ENCODE data around the gene DDX24. TPM values are rescaled to one million over a fixed set of nuclear protein-coding genes. Genes with fewer than 3 reads are reported as not detected.
A peak's percentile ranks its signal among the peaks of the same experiment; 100 is the strongest.

The DDX24 gene
- total and polyA plus RNA-seq, 11 donors = 113 to 268 (median 204) TPM

DNA sequence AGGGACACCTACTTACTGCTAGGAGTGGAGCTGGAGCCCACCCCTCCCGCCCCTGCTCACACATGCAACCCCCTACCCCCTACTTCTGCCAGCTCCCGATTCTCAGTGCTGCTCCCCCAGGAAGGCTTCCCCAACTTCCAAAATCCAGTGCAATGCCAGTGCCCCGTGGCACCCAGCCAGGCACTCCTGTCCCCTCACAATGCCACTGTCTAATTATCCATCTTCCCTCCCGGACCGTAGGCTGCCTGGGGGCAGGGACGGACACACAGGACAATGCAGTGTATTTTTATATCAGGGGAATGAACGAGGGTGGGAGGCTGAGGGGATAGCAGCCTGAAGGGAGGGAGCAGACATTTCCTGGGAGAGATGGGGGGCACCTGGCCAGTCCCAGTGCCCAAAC lies 42.5 kb downstream of the DDX24 start:
- peaks cover 0 to 34% (median 17%) of the 10 kb centered on the region in 12 donors for H3K4me1 ChIP-seq
- H3K27ac ChIP-seq = no peak overlapping the region
- intact Hi-C loops (cut with DNase I) = loop anchor here in 6 of 10 donors (5.0 to 10.0 kb wide), 3 partner anchors 139 to 449 kb away; no protein-coding TSS in a partner anchor
- no peak overlapping the region for H3K4me3 ChIP-seq
- WGBS, 4 donors = 85 to 94% (median 89%) methylated on average over 7 of the region's 7 CpGs
- peaks cover 0 to 4% (median 0%) of the 10 kb centered on the region in 12 donors for H3K9me3 ChIP-seq
- no peaks in the 10 kb centered on the region for H3K36me3 ChIP-seq
- ATAC-seq (no peak), DNase-seq (no peak)
- no peaks in the 10 kb centered on the region for H3K27me3 ChIP-seq
- TF ChIP-seq, protein P1, sequence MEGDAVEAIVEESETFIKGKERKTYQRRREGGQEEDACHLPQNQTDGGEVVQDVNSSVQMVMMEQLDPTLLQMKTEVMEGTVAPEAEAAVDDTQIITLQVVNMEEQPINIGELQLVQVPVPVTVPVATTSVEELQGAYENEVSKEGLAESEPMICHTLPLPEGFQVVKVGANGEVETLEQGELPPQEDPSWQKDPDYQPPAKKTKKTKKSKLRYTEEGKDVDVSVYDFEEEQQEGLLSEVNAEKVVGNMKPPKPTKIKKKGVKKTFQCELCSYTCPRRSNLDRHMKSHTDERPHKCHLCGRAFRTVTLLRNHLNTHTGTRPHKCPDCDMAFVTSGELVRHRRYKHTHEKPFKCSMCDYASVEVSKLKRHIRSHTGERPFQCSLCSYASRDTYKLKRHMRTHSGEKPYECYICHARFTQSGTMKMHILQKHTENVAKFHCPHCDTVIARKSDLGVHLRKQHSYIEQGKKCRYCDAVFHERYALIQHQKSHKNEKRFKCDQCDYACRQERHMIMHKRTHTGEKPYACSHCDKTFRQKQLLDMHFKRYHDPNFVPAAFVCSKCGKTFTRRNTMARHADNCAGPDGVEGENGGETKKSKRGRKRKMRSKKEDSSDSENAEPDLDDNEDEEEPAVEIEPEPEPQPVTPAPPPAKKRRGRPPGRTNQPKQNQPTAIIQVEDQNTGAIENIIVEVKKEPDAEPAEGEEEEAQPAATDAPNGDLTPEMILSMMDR (IDR thresholded peaks at IDR 0.05) = no peak
- no peak for TF ChIP-seq POLR2A (IDR thresholded peaks at IDR 0.05)

DNA sequence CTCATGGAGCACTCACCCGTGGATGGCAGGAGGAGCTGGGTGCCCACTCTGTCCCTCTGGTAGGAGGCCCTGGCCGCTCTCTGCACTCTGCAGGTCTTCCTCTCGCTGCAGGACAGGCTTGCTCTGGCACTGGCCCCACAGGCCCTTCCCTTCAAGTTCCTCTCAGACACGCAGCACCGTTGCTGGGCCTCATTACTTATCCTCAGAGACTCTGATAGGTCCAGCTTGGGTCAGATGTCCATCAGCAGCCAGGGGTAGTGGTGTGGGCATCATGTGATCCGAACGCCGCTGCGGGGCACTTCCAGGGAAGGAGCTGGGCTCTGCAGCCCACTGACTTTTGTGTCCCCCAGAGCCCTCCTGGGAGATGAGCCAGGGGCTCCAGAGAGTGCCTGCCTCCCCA lies 43.0 kb downstream of the DDX24 start:
- TF ChIP-seq, protein P1 (IDR thresholded peaks at IDR 0.05) = no peak
- no peak for TF ChIP-seq POLR2A (IDR thresholded peaks at IDR 0.05)
- Histone ChIP-seq H3K4me1 (peaks cover 0 to 30% (median 15%) of the 10 kb centered on the region in 12 donors), H3K9me3 (peaks cover 0 to 4% (median 0%) of the 10 kb centered on the region in 12 donors), H3K4me3 (no peak overlapping the region), H3K27ac (no peak overlapping the region), H3K27me3 (no peaks in the 10 kb centered on the region), H3K36me3 (no peaks in the 10 kb centered on the region)
- intact Hi-C loops (cut with DNase I) = loop anchor here in 9 of 10 donors (1.0 to 10.0 kb wide), 6 partner anchors 98 to 449 kb away; no protein-coding TSS in a partner anchor
- DNase-seq (no peak), ATAC-seq (no peak)
- WGBS, 4 donors = 91 to 95% (median 92%) methylated on average over 5 to 9 of the region's 9 CpGs

DNA sequence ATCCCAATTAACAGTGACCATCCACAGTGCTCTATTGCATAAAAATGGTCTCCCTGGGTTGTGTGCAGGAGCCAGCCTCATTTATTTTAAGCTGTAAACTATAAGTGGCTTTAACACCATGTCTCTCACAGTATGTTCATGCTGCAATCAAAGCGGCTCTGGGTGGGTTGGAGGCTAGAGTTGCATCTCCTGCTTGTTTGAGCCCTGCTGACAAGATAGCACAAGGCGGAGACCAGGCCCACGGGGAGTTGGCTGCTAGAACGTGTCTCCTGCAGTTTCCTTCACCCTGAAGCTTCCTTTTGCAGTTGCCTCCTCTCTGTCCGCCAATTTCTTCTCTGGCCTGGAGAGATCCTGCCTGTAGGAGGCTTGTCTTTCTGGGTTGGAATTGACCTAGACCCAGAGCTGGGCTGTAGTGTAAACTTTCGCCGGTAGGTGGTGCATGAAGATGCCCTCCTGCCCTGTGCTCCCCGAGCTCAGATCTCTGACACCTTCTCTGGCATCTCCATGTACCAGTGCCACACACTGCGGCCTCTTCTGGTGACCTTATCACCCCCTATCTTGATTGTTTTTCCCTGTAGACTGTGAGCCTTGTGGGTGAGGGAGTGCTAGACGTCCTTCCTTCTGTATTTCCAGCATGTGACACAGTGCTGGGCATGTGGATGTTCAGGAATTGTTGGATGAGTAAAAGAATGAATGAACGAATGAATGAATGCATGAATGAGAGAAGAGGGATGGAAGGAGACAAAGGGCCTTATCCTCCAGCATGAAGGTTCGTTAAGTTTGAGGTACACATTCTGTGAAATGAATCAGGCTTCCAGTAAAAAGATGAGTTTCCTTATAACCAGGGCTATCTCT lies 44.5 kb downstream of the DDX24 start:
- DNase-seq (peak; percentile 62 to 77 (median 72)), ATAC-seq (peak; percentile 78 to 92 (median 84))
- intact Hi-C loops (cut with DNase I) = loop anchor here (1.0 to 10.0 kb wide), 6 partner anchors 100 to 451 kb away; no protein-coding TSS in a partner anchor
- Histone ChIP-seq H3K9me3 (peaks cover 0 to 4% (median 0%) of the 10 kb centered on the region in 12 donors), H3K27me3 (no peaks in the 10 kb centered on the region), H3K27ac (no peak overlapping the region), H3K4me1 (peaks cover 0 to 16% (median 2%) of the 10 kb centered on the region in 12 donors), H3K4me3 (no peak overlapping the region), H3K36me3 (no peaks in the 10 kb centered on the region)
- WGBS, 4 donors = 25 to 32% (median 29%) methylated on average over 11 to 12 of the region's 12 CpGs
- TF ChIP-seq, protein P1 (IDR thresholded peaks at IDR 0.05) = peak; percentile 76 to 90 (median 86)
- TF ChIP-seq POLR2A (IDR thresholded peaks at IDR 0.05) = no peak

DNA sequence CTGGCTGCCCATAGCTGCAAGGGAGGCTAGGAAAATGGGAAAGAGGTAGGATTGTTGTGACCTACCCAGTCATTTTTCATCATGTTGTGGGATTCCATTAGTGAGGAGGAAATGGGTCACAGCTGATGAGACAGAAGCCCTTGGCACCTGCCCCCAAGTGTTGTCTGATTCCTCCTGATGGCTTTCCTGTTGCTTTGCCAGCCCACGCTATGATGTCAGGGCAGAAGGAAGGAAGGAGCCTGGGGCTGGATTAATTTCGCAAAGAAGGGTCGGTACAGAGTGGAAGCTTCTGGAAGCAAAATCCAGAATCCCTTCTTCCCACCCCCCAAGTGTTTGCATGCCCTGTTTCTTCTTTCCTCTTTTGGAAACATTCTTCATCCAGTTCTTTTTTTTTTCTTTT lies 46.1 kb downstream of the DDX24 start:
- H3K27me3 ChIP-seq = no peaks in the 10 kb centered on the region
- no peaks in the 10 kb centered on the region for H3K36me3 ChIP-seq
- DNase-seq (no peak), ATAC-seq (no peak)
- H3K9me3 ChIP-seq = peaks cover 0 to 4% (median 0%) of the 10 kb centered on the region in 12 donors
- TF ChIP-seq, protein P1 (IDR thresholded peaks at IDR 0.05) = no peak
- TF ChIP-seq POLR2A (IDR thresholded peaks at IDR 0.05) = no peak
- H3K4me3 ChIP-seq = no peak overlapping the region
- WGBS, 4 donors = 79 to 89% (median 84%) methylated on average over 3 of the region's 3 CpGs
- intact Hi-C loops (cut with DNase I) = loop anchor here in 6 of 10 donors (5.0 to 10.0 kb wide), 3 partner anchors 142 to 452 kb away; no protein-coding TSS in a partner anchor
- H3K27ac ChIP-seq = no peak overlapping the region
- H3K4me1 ChIP-seq = peaks cover 0 to 13% (median 0%) of the 10 kb centered on the region in 12 donors

All from heart left ventricle (tissue), 16 donors.